A549 (cell line): ENCODE measurements around the gene LGALS4. TPM values are rescaled to one million over a fixed set of nuclear protein-coding genes. Genes with fewer than 3 reads are reported as not detected.
A peak's percentile ranks its signal among the peaks of the same experiment; 100 is the strongest.
"Not testable (repeated sequence)": the region's sequence is repeated elsewhere in the genome, so short reads cannot be mapped to it uniquely, and the experiment has no call there.

Experiments used
- ATAC-seq, 2 experiments: fragments of 200-7000 bp in 1 of 2; fragments of >200 bp in 1 of 2; cut with Nextera tagmentation in 1 of 2; cut with Tn5 transposase in 1 of 2; 3 replicates each; pipeline versions ENCODE4 v1.8.0 to v1.9.1; 2018 to 2020; ENCODE audit warnings: mild to moderate bottlenecking in 1 of 2, moderate library complexity in 1 of 2
- CTCF ChIA-PET: fragments of 300-600 bp; sonication (Branson Sonifier 250); formaldehyde crosslinking; extraction: SDS; loops from one replicate; lab custom pipeline; 2021; ENCODE audit warnings: antibody characterized with exemption, inconsistent platforms; lab: Yijun Ruan, JAX
- POLR2A ChIA-PET: fragments of 350-600 bp; formaldehyde crosslinking; extraction: SDS; loops from one replicate; lab custom pipeline; 2021; ENCODE audit warnings: antibody characterized with exemption, inconsistent platforms; lab: Yijun Ruan, JAX
- DNase-seq, 2 experiments: peaks; one replicate each; pipeline versions ENCODE4 v3.0.0 to v3.0.0-alpha.2; 2011 to 2016; ENCODE audit warnings: low read depth in 1 of 2, low spot score in 1 of 2
- FAIRE-seq: peaks from 2 replicates; lab custom pipeline; 2011; peaks lifted over from hg19 to GRCh38; lab: Jason Lieb, UNC
- H3K27ac ChIP-seq, 2 experiments: fragments of >200 bp; sonication (Bioruptor Twin); formaldehyde crosslinking; 3 replicates each; pipeline ENCODE4 v1.5.1; 2016 to 2017
- H3K4me1 ChIP-seq: fragments of >200 bp; sonication (Bioruptor Twin); formaldehyde crosslinking; 3 replicates; pipeline ENCODE4 v1.6.1; 2016
- H3K4me2 ChIP-seq: fragments of >200 bp; sonication (Bioruptor Twin); formaldehyde crosslinking; 3 replicates; pipeline ENCODE4 v1.6.1; 2016
- H3K4me3 ChIP-seq: fragments of >200 bp; sonication (Bioruptor Twin); formaldehyde crosslinking; 3 replicates; pipeline ENCODE4 v1.5.1; 2016
- H3K9me3 ChIP-seq: fragments of >200 bp; sonication (Bioruptor Twin); formaldehyde crosslinking; 3 replicates; pipeline ENCODE4 v1.6.1; 2016
- CBX2 ChIP-seq: fragments of 200-600 bp; sonication (generic); IDR thresholded peaks from 2 replicates; pipeline ENCODE4 v1.6.1; 2016; ENCODE audit warnings: low read depth, mild to moderate bottlenecking, borderline replicate concordance
- CEBPB ChIP-seq, 2 experiments: fragments of >200 bp in 1 of 2; sonication (Bioruptor Twin) in 1 of 2; formaldehyde crosslinking in 1 of 2; IDR thresholded peaks; 2 replicates each; pipeline ENCODE4 v1.6.1; 2012 to 2016
- CHD2 ChIP-seq: fragments of 150-350 bp; IDR thresholded peaks from 2 replicates; pipeline ENCODE4 v1.6.1; 2014; ENCODE audit warnings: low read length; ENCODE audit not compliant: partially characterized antibody
- CHD4 ChIP-seq: fragments of 200-600 bp; sonication (generic); IDR thresholded peaks from 2 replicates; pipeline ENCODE4 v1.6.1; 2016; ENCODE audit warnings: antibody characterized with exemption, mild to moderate bottlenecking, borderline replicate concordance
- EHF ChIP-seq: fragments of 250-450 bp; sonication (Bioruptor Pico); IDR thresholded peaks from 2 replicates; pipeline ENCODE4 v1.5.0; 2020; ENCODE audit warnings: mild to moderate bottlenecking
- EP300 ChIP-seq, 2 experiments: fragments of >200 bp; sonication (Bioruptor Twin); formaldehyde crosslinking; IDR thresholded peaks; 2 replicates in 1 of 2; 3 replicates in 1 of 2; pipeline ENCODE4 v1.6.1; 2016 to 2017
- FOSB ChIP-seq: fragments of 250-450 bp; sonication (Bioruptor Pico); IDR thresholded peaks from 2 replicates; pipeline ENCODE4 v1.5.0; 2020; ENCODE audit warnings: mild to moderate bottlenecking, moderate library complexity
- HEYL ChIP-seq: fragments of 250-450 bp; sonication (Bioruptor Pico); IDR thresholded peaks from 2 replicates; pipeline ENCODE4 v1.8.0; 2021; ENCODE audit warnings: mild to moderate bottlenecking, moderate library complexity
- JUN ChIP-seq, 2 experiments: fragments of >200 bp; sonication (Bioruptor Twin); formaldehyde crosslinking; IDR thresholded peaks; 2 replicates in 1 of 2; 3 replicates in 1 of 2; pipeline ENCODE4 v1.6.1; 2016 to 2017
- JUNB ChIP-seq: fragments of >200 bp; sonication (Bioruptor Twin); formaldehyde crosslinking; IDR thresholded peaks from 2 replicates; pipeline ENCODE4 v1.6.1; 2016
- KDM1A ChIP-seq: fragments of 200-600 bp; sonication (generic); IDR thresholded peaks from 2 replicates; pipeline ENCODE4 v1.6.1; 2016; ENCODE audit warnings: low read depth, mild to moderate bottlenecking
- MAFK ChIP-seq: fragments of 450-650 bp; IDR thresholded peaks from 2 replicates; pipeline ENCODE4 v1.6.1; 2014; ENCODE audit not compliant: partially characterized antibody
- NFE2L2 ChIP-seq: fragments of 150-350 bp; conservative IDR thresholded peaks from 2 replicates; pipeline ENCODE4 v1.6.1; 2014; ENCODE audit warnings: low read length
- PHF8 ChIP-seq: fragments of 200-600 bp; sonication (generic); IDR thresholded peaks from 2 replicates; pipeline ENCODE4 v1.6.1; 2016; ENCODE audit warnings: low read depth, mild to moderate bottlenecking, antibody characterized with exemption, moderate library complexity, borderline replicate concordance
- POLR2A ChIP-seq: IDR thresholded peaks from 2 replicates; pipeline ENCODE4 v1.6.1; 2012; ENCODE audit warnings: mild to moderate bottlenecking, low read length
- POLR2AphosphoS2 ChIP-seq: conservative IDR thresholded peaks from 2 replicates; pipeline ENCODE4 v1.6.1; 2012; ENCODE audit warnings: low read length, improper control_type of control experiment, inconsistent platforms
- RAD21 ChIP-seq, 2 experiments: fragments of >200 bp in 1 of 2; sonication (Bioruptor Twin) in 1 of 2; formaldehyde crosslinking in 1 of 2; IDR thresholded peaks in 1 of 2; conservative IDR thresholded peaks in 1 of 2; 2 replicates in 1 of 2; 3 replicates in 1 of 2; pipeline ENCODE4 v1.6.1; 2012 to 2018; ENCODE audit warnings: inconsistent platforms in 1 of 2
- RCOR1 ChIP-seq: fragments of 150-350 bp; IDR thresholded peaks from 2 replicates; pipeline ENCODE4 v1.6.1; 2014; ENCODE audit warnings: antibody characterized with exemption, low read length, low read depth
- RFX5 ChIP-seq: fragments of 450-650 bp; IDR thresholded peaks from 2 replicates; pipeline ENCODE4 v1.7.1; 2014; ENCODE audit warnings: antibody characterized with exemption, mild to moderate bottlenecking, moderate library complexity
- SMC3 ChIP-seq: fragments of >200 bp; sonication (Bioruptor Twin); formaldehyde crosslinking; IDR thresholded peaks from 3 replicates; pipeline ENCODE4 v1.6.1; 2018; ENCODE audit warnings: inconsistent platforms
- SREBF2 ChIP-seq: fragments of 450-650 bp; IDR thresholded peaks from 2 replicates; pipeline ENCODE4 v1.6.1; 2014; ENCODE audit warnings: mild to moderate bottlenecking, moderate library complexity
- ZC3H11A ChIP-seq: fragments of 450-650 bp; IDR thresholded peaks from 2 replicates; pipeline ENCODE4 v1.6.1; 2014; ENCODE audit warnings: antibody characterized with exemption, mild to moderate bottlenecking
- ZSCAN20 ChIP-seq: fragments of 250-450 bp; sonication (Bioruptor Pico); IDR thresholded peaks from 2 replicates; pipeline ENCODE4 v1.8.0; 2022; ENCODE audit warnings: mild to moderate bottlenecking, moderate library complexity
- WGBS: methylation state at CpG from one replicate; pipeline ENCODE4 v1.1.6; 2017; ENCODE audit errors: missing lambda C conversion rate; 5-methylcytosine and 5-hydroxymethylcytosine counted together
- polyA minus RNA-seq: library from RNA; depleted of rRNA, polyadenylated mRNA; stranded (reverse); fragments of >200 nt; gene quantifications from 2 replicates; pipeline ENCODE4 v1.2.3, GENCODE V29; 2011; rRNA and poly(A)+ RNA removed
- polyA plus RNA-seq, 4 experiments: library from polyadenylated mRNA; depleted of rRNA in 3 of 4; stranded (reverse); fragments of >200 nt; fragmentation: RNase III in 1 of 4; extraction: RNeasy Plus Mini Kit Qiagen cat#74134 plus additional on column Dnase treatment in 1 of 4; gene quantifications; 2 replicates in 3 of 4; 3 replicates in 1 of 4; pipeline ENCODE4 v1.2.3, GENCODE V29; 2011 to 2017
- TF ChIP-seq, protein P1 (sequence below): fragments of 150-350 bp; IDR thresholded peaks from 2 replicates; pipeline ENCODE4 v1.6.1; 2014; ENCODE audit warnings: low read depth, mild to moderate bottlenecking, low read length
- TF ChIP-seq, protein P2 (sequence below): fragments of >200 bp; sonication (Bioruptor Twin); formaldehyde crosslinking; IDR thresholded peaks from 2 replicates; pipeline ENCODE4 v1.6.1; 2016
- TF ChIP-seq, protein P3 (sequence below): IDR thresholded peaks from 2 replicates; pipeline ENCODE4 v1.6.1; 2012; ENCODE audit warnings: low read depth, borderline replicate concordance

The LGALS4 gene
- 2.5 and 3.3 TPM in 2 replicates for polyA plus RNA-seq (2011; rRNA removed)
- 0.87 and 1.2 TPM in 2 replicates for polyA plus RNA-seq (2012; cell fraction: cytosol; rRNA removed)
- polyA plus RNA-seq (2012; cell fraction: nucleus; rRNA removed) = 4.4 and 6.3 TPM in 2 replicates
- polyA plus RNA-seq (2017; fragmentation: RNase III; extraction: RNeasy Plus Mini Kit Qiagen cat#74134 plus additional on column Dnase treatment) = 0.38 to 0.94 TPM (median 0.84 TPM) in 3 replicates
- 1.7 and 2.4 TPM in 2 replicates for polyA minus RNA-seq

- H3K4me2 ChIP-seq = no peak within 1 kb of the TSS
- FAIRE-seq (no peak), DNase-seq (peak in 1 of 2 experiments; percentile 44), ATAC-seq (peak; percentile 37 to 45)
- ChIA-PET CTCF (interaction anchor here (0.9 to 2.0 kb wide), 9 partner anchors 11 to 411 kb away, joined by 3 to 7 read pairs (median 4); partner anchors contain the start of genes FAM98C, MRPS12 and SARS2), POLR2A (interaction anchor here (0.6 to 0.7 kb wide), 2 partner anchors 37 to 83 kb away, joined by 3 read pairs; no protein-coding TSS in a partner anchor)
- TF ChIP-seq MAFK = no peak
- no peak for TF ChIP-seq HEYL (CRISPR knock-in tag)
- no peak for TF ChIP-seq POLR2A
- TF ChIP-seq CHD4 = no peak
- TF ChIP-seq ZC3H11A = no peak
- TF ChIP-seq EHF (CRISPR knock-in tag) = no peak
- TF ChIP-seq, protein P1, sequence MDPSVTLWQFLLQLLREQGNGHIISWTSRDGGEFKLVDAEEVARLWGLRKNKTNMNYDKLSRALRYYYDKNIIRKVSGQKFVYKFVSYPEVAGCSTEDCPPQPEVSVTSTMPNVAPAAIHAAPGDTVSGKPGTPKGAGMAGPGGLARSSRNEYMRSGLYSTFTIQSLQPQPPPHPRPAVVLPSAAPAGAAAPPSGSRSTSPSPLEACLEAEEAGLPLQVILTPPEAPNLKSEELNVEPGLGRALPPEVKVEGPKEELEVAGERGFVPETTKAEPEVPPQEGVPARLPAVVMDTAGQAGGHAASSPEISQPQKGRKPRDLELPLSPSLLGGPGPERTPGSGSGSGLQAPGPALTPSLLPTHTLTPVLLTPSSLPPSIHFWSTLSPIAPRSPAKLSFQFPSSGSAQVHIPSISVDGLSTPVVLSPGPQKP = no peak
- no peak for TF ChIP-seq FOSB
- TF ChIP-seq, protein P2, sequence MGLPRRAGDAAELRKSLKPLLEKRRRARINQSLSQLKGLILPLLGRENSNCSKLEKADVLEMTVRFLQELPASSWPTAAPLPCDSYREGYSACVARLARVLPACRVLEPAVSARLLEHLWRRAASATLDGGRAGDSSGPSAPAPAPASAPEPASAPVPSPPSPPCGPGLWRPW = no peak
- TF ChIP-seq SMC3 = no peak
- no peak for TF ChIP-seq POLR2AphosphoS2
- no peak for TF ChIP-seq RFX5
- TF ChIP-seq ZSCAN20 (CRISPR knock-in tag) = no peak
- no peak for TF ChIP-seq EP300 (IDR thresholded peaks at IDR 0.05)
- TF ChIP-seq SREBF2 = no peak
- TF ChIP-seq KDM1A = no peak
- no peak within 1 kb of the TSS for H3K4me3 ChIP-seq
- H3K4me1 ChIP-seq = peaks cover 13% of the 10 kb centered on the region
- peak within 1 kb of the TSS in 1 of 2 experiments; percentile 31; a peak in 3 of 6 replicates for H3K27ac ChIP-seq
- 79% methylated on average over 15 of the region's 15 CpGs for WGBS
- H3K9me3 ChIP-seq = no peaks in the 10 kb centered on the region
These were observed at the start of gene LGALS4 for GRCh38 chr19:38812841-38813320. LGALS4 (minus strand) TSS chr19:38812945; CDS start chr19:38812886, 59 bp downstream.

DNA sequence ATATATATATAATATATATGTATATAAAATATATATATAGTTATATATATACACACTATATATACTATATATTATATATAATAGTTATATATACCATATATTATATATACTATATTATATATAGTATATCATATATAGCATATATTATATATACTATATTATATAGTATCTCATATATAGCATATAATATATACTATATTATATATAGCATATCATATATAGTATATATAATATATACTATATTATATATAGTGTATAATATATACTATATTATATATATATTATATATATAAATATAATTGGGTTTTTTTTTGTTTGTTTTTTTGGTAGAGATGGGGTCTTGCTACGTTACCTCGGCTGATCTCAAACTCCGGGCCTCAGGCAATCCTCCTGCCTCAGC lies 48.6 kb upstream of the LGALS4 start:
- DNase-seq (no peak), FAIRE-seq (no peak), ATAC-seq (no peak)
- WGBS = 91% methylated on average over 3 of the region's 3 CpGs
- H3K9me3 ChIP-seq = no peaks in the 10 kb centered on the region
- ChIA-PET POLR2A (interaction anchor here (0.6 kb wide), 1 partner anchor 114 kb away, joined by 3 read pairs; the partner anchor contains the start of gene FBXO17), CTCF (interaction anchor here (1.0 to 24.7 kb wide), 2 partner anchors 21 to 161 kb away, joined by 3 to 652 read pairs; partner anchors contain the start of gene RINL)
- no peak overlapping the region for H3K4me2 ChIP-seq
- no peak overlapping the region for H3K27ac ChIP-seq
- H3K4me1 ChIP-seq = peaks cover 28% of the 10 kb centered on the region
- TF ChIP-seq PHF8 (no peak), RAD21 (conservative IDR thresholded peaks at IDR 0.05 in 1 of 2, IDR thresholded peaks at IDR 0.05 in 1 of 2) (no peak), CEBPB (IDR thresholded peaks at IDR 0.05) (no peak), HEYL (CRISPR knock-in tag) (no peak), CHD2 (no peak), JUN (IDR thresholded peaks at IDR 0.05) (no peak), EP300 (IDR thresholded peaks at IDR 0.05) (no peak), JUNB (no peak), NFE2L2 (no peak), RCOR1 (no peak), CBX2 (no peak)
- TF ChIP-seq, protein P3, sequence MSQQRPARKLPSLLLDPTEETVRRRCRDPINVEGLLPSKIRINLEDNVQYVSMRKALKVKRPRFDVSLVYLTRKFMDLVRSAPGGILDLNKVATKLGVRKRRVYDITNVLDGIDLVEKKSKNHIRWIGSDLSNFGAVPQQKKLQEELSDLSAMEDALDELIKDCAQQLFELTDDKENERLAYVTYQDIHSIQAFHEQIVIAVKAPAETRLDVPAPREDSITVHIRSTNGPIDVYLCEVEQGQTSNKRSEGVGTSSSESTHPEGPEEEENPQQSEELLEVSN = no peak
- H3K4me3 ChIP-seq = no peak overlapping the region

DNA sequence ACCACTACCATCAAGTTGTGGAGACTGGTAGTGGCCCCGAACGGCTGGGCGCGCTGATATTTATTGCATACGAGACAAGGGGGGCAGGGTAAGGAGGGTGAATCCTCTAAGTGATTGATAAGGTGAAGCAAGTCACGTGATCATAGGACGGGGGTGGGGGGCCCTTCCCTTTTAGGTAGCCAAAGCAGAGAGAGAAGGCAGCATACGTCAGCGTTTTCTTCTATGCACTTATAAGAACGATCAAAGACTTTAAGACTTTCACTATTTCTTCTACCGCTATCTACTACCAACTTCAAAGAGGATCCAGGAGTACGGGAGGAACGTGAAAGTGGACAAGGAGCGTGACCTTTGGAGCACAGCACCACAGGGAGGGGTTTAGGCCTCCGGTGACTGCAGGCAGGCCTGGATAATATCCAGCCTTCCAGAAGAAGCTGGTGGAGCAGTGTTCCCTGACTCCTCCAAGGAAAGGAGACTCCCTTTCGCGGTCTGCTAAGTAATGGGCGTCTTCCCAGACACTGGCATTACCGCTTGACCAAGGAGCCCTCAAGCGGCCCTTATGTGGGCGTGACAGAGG lies 47.0 kb upstream of the LGALS4 start:
- H3K4me2 ChIP-seq, DNase-seq, FAIRE-seq, ATAC-seq, H3K4me3 ChIP-seq, POLR2A ChIA-PET, H3K9me3 ChIP-seq, H3K27ac ChIP-seq: not testable (repeated sequence)
- WGBS = 81% methylated on average over 21 of the region's 21 CpGs
- CTCF ChIA-PET = interaction anchor here (1.1 to 24.7 kb wide), 2 partner anchors 8 to 22 kb away, joined by 3 to 652 read pairs; partner anchors contain the start of gene RINL
- peaks cover 20% of the 10 kb centered on the region for H3K4me1 ChIP-seq
